Limb (tissue), 2 donors: ENCODE results near the gene FBN1.

Experiments
- DNase-seq, 2 donors: peaks; one replicate each; pipeline ENCODE4 v3.0.0-alpha.2; 2016; ENCODE audit errors: extremely low spot score in 2 of 2

FBN1 gene

DNA sequence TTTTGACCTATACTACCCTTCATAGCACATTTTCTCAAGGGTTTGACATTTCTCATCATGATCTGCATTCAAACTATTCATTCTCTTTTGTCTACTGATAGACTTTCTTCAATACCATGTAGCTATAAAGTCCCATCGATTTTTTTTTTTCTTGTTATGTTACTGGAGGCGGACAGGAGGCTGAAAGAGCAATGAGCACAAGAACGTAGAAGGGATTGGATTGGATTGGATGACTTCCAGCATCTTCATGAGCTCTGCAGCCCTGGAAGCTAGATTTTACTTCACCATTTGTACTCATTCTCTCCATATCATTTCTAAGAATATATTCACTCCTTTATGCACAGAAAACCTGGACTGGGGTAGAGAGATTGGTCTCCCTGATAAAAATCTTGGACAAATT is 271.0 kb downstream of the FBN1 start:
- no peak for DNase-seq

GRCh38 chr15:48373821-48374451 is 271.6 kb downstream of the FBN1 start:
- no peak for DNase-seq

DNA sequence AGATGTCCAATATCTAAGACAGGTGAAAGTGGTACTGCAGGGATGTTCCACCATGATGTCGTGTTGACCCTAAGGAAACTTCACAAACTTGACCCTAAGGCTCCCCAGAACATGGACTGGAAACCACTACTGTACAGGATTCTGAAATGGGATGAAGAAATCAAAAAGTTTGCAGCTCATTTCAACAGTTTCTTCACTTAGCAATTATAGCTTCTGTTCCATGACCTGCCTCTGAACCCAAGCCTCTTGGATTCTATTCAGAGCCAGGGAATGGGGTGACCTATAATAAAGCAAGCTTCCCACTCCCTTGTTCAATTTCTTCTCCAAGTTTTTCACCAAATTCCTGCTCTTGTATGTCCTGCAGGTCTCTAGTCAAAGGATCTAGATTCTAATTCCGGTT is 273.5 kb downstream of the FBN1 start:
- DNase-seq, result no peak

DNA sequence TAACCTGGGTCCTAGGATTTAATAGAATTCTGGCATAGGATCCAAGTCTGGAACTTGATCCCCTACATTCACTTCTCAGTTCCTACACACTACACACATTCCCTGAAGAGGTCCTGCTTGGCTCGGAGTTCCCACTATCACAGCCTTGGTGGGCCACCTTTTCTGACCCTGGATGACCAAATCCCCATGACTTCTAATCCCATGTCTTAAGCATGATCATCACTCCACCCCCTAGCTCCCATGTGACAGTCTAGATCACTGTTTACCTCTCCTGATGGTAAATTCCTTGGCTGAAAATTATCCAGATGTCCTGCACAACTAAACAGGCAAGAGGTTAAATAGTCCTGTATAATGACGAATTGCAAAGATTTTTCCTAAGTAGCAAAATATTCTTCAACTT is 274.0 kb downstream of the FBN1 start:
- DNase-seq, result no peak

DNA sequence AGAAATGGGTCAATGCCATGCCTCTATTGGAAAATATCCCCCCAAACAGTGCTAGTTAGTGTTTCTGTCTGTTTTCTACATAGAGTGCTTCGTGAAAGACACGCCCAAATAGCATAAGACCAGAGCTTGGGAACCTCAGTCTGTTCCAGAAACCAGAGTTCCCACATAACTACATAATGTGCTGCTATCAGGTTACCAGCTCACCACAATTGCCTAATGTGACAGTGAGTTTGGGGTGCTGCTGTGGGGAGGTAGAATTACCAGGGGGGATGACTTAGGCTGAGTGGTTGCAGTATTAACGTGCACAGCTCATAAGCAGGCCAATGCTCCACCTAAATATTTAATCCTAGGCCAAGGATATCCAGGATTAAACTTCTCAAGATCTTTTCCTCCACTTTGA is 275.0 kb downstream of the FBN1 start:
- DNase-seq, result no peak

GRCh38 chr15:48367483-48367882 is 278.0 kb downstream of the FBN1 start:
- no peak for DNase-seq

DNA sequence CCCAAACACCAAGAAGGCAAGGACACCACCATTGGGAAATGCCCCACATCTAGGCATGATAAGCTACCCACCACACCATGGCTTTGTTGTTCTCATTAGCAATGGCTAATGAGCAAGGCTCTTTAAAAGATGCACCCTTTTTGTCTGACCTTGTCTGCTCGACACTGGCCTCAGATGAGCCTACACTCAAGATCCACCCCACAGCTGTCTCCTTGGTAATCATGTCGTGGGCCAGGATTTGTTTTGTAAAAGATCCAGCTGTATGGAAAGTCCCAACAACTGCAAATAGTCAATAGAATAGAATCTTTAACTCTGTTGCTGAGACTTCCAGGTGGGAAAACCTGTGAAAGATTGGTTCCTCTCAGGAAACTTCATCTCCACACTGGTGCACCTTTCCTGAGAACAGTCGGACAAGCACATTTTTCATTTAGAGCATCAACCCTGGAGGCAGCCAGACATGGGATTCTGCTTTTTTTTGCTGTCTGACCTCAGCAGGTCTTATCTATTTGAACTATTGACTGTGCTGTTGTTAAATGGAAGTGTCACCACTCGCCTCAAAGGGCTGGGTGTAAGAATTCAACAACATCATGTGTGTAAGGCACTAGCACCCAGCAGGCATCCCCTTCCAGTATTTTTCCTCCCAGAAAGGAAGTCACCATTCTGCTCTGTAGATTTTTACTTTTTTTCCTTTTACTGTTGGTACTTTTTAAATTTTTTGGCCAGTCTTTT is 278.8 kb downstream of the FBN1 start:
- DNase-seq, result no peak

GRCh38 chr15:48365575-48365974 is 279.9 kb downstream of the FBN1 start:
- no peak for DNase-seq

GRCh38 chr15:48363474-48363873 is 282.0 kb downstream of the FBN1 start:
- DNase-seq, result no peak

- DNase-seq, result no peak
These were observed 283.8 kb downstream of the FBN1 start for GRCh38 chr15:48361685-48362084.

- no peak for DNase-seq
These were observed 284.7 kb downstream of the FBN1 start for GRCh38 chr15:48360841-48361240.
